SK-N-SH (cell line): ENCODE results near the gene OR6T1. TPM values are rescaled to one million over a fixed set of nuclear protein-coding genes. Genes with fewer than 3 reads are reported as not detected.

Source experiments
- polyA plus RNA-seq, 3 experiments: library from polyadenylated mRNA; depleted of rRNA; stranded (reverse); fragments of >200 nt; gene quantifications; 2 replicates each; pipeline ENCODE4 v1.2.3, GENCODE V29; 2012

The OR6T1 gene
- polyA plus RNA-seq, 1 of the 3 experiments (the other 2 are of a cell fraction), result not detected

Other genes with a start within 250 kb of the OR6T1 start
- 11.3 and 16.2 TPM in 2 replicates for gene ZNF202, start 202.2 kb downstream of the OR6T1 start, polyA plus RNA-seq (2012; rRNA removed)
- not detected in 2 replicates for gene OR6X1, start 189.3 kb downstream of the OR6T1 start, polyA plus RNA-seq (2012; rRNA removed)
- not detected in 2 replicates for gene OR6M1, start 137.5 kb downstream of the OR6T1 start, polyA plus RNA-seq (2012; rRNA removed)
- gene TMEM225, start 58.2 kb downstream of the OR6T1 start, polyA plus RNA-seq (2012; rRNA removed), result not detected in 2 replicates
- gene OR8D4, start 41.7 kb downstream of the OR6T1 start, polyA plus RNA-seq (2012; rRNA removed), result not detected in 2 replicates
- gene OR4D5, start 4.2 kb downstream of the OR6T1 start, polyA plus RNA-seq (2012; rRNA removed), result not detected in 2 replicates
- gene OR10S1, start 33.9 kb upstream of the OR6T1 start, polyA plus RNA-seq (2012; rRNA removed), result not detected in 2 replicates
- not detected in 2 replicates for gene OR10G6, start 51.3 kb upstream of the OR6T1 start, polyA plus RNA-seq (2012; rRNA removed)
- not detected in 2 replicates for gene OR10G4, start 69.2 kb upstream of the OR6T1 start, polyA plus RNA-seq (2012; rRNA removed)
- gene OR10G9, start 79.2 kb upstream of the OR6T1 start, polyA plus RNA-seq (2012; rRNA removed), result not detected in 2 replicates
- gene OR10G8, start 83.0 kb upstream of the OR6T1 start, polyA plus RNA-seq (2012; rRNA removed), result not detected in 2 replicates
- gene OR10G7, start 97.5 kb upstream of the OR6T1 start, polyA plus RNA-seq (2012; rRNA removed), result not detected in 2 replicates
- 7.6 and 11.7 TPM in 2 replicates for gene VWA5A, start 171.6 kb upstream of the OR6T1 start, polyA plus RNA-seq (2012; rRNA removed)
- not detected in 2 replicates for gene OR10D3, start 239.5 kb upstream of the OR6T1 start, polyA plus RNA-seq (2012; rRNA removed)